Ascending aorta (tissue), 2 donors: ENCODE data around the gene IGIP. TPM values are rescaled to one million over a fixed set of nuclear protein-coding genes. Genes with fewer than 3 reads are reported as not detected.

Source experiments
- DNase-seq, 2 donors: peaks; one replicate each; pipeline ENCODE4 v3.0.0-alpha.2; 2019; ENCODE audit warnings: low spot score in 2 of 2
- H3K27ac ChIP-seq, 2 donors: fragments of 200-600 bp; sonication (generic); one replicate each; pipeline ENCODE4 v1.5.1; 2016 to 2017; ENCODE audit warnings: mild to moderate bottlenecking in 1 of 2
- H3K27me3 ChIP-seq: fragments of 200-600 bp; sonication (generic); one replicate; pipeline ENCODE4 v1.5.1; 2017
- H3K36me3 ChIP-seq, 2 donors: fragments of 200-600 bp; sonication (generic); one replicate each; pipeline ENCODE4 v1.5.1; 2016
- H3K4me1 ChIP-seq, 2 donors: fragments of 200-600 bp; sonication (generic); one replicate each; pipeline ENCODE4 v1.5.1; 2016 to 2017; ENCODE audit warnings: mild to moderate bottlenecking in 1 of 2
- H3K4me3 ChIP-seq, 2 donors: fragments of 200-600 bp; sonication (generic); one replicate each; pipeline ENCODE4 v1.5.1; 2016 to 2017; ENCODE audit warnings: mild to moderate bottlenecking in 1 of 2
- H3K9me3 ChIP-seq, 2 donors: fragments of 200-600 bp; sonication (generic); one replicate each; pipeline ENCODE4 v1.5.1; 2016
- intact Hi-C: fragments of 100-400 bp; cut with DNase I; formaldehyde crosslinking; loops from one replicate; pipeline ENCODE4 v1.15.1; 2023
- total RNA-seq: library from RNA; depleted of rRNA; stranded (reverse); fragments of >200 nt; gene quantifications from one replicate; pipeline ENCODE4 v1.1.0, GENCODE V29; 2016
- TF ChIP-seq, protein P1 (sequence below), 3 experiments: fragments of 200-600 bp in 2 of 3; fragments of 450-650 bp in 1 of 3; sonication (generic) in 2 of 3; IDR thresholded peaks; one replicate each; pipeline ENCODE4 v1.5.1; 2016 to 2019; ENCODE audit warnings: antibody characterized with exemption in 3 of 3, mild to moderate bottlenecking in 1 of 3, moderate library complexity in 1 of 3

Gene IGIP
- total RNA-seq, 1 donor from 2014 or later = 5.6 TPM

- H3K4me3 ChIP-seq = no peak overlapping the region
- TF ChIP-seq, protein P1, sequence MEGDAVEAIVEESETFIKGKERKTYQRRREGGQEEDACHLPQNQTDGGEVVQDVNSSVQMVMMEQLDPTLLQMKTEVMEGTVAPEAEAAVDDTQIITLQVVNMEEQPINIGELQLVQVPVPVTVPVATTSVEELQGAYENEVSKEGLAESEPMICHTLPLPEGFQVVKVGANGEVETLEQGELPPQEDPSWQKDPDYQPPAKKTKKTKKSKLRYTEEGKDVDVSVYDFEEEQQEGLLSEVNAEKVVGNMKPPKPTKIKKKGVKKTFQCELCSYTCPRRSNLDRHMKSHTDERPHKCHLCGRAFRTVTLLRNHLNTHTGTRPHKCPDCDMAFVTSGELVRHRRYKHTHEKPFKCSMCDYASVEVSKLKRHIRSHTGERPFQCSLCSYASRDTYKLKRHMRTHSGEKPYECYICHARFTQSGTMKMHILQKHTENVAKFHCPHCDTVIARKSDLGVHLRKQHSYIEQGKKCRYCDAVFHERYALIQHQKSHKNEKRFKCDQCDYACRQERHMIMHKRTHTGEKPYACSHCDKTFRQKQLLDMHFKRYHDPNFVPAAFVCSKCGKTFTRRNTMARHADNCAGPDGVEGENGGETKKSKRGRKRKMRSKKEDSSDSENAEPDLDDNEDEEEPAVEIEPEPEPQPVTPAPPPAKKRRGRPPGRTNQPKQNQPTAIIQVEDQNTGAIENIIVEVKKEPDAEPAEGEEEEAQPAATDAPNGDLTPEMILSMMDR (IDR thresholded peaks at IDR 0.05) = no peak
- no peaks in the 10 kb centered on the region for H3K36me3 ChIP-seq
- no peaks in the 10 kb centered on the region for H3K4me1 ChIP-seq
- intact Hi-C loops = no loop called here
- no peak for DNase-seq
- no peaks in the 10 kb centered on the region for H3K9me3 ChIP-seq
- no peak overlapping the region for H3K27ac ChIP-seq
- peaks cover 3% of the 10 kb centered on the region for H3K27me3 ChIP-seq
Observed at GRCh38 chr5:140162781-140163180, 37.0 kb downstream of the IGIP start.

DNA sequence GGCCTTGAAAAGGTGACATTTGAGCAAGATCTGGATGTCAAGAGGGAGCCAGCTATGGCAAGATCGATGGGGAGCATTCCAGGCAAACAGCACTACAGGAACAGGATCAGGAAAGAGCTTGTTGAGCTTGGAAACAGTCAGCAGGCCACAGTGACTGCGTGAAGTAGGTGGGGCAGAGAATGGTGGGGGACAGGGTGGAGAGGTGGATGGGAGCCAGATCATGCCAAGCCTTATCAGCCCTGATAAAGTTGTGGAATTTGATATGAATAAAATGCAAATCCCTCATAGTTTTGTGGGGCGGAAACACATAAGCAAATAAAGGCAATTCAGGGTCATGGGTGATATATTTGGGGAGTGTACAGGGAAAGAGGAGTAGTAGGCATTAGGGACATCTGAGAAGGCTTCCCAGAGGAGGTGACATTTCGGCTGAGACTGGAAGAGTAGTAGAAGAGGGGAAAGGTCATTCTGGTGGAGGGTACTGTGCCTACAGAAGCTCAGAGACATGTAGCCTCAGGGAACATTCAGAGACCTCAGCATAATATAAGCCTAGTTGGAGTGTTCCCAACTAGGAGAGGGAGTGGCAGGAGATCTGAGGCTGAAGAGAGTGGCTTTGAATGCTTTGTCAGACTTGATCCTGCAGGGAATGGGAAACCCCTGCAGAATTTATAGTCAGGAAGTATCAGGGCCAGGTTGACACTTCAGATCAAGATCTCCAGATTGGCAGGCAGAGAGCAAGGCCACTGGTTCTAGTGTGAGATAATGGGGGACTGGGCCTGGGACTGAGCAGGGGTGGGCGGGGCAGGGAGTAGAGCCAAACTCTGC, 39.6 kb downstream of the IGIP start:
- H3K27me3 ChIP-seq = peaks cover 3% of the 10 kb centered on the region
- TF ChIP-seq, protein P1 (IDR thresholded peaks at IDR 0.05) = no peak
- H3K4me3 ChIP-seq = no peak overlapping the region
- H3K9me3 ChIP-seq = no peaks in the 10 kb centered on the region
- peak overlapping the region in 1 of 2 donors; percentile 19 for H3K27ac ChIP-seq
- no peaks in the 10 kb centered on the region for H3K4me1 ChIP-seq
- no peaks in the 10 kb centered on the region for H3K36me3 ChIP-seq
- no peak for DNase-seq
- intact Hi-C loops = no loop called here

- Histone ChIP-seq H3K36me3 (no peaks in the 10 kb centered on the region), H3K27ac (no peak overlapping the region), H3K27me3 (peaks cover 3% of the 10 kb centered on the region), H3K9me3 (no peaks in the 10 kb centered on the region), H3K4me3 (no peak overlapping the region), H3K4me1 (no peaks in the 10 kb centered on the region)
- intact Hi-C loops = no loop called here
- TF ChIP-seq, protein P1 (IDR thresholded peaks at IDR 0.05) = no peak
- DNase-seq = no peak
Observed at GRCh38 chr5:140165923-140166270, 40.2 kb downstream of the IGIP start.

GRCh38 chr5:140166911-140167310, 41.2 kb downstream of the IGIP start:
- H3K4me1 ChIP-seq = no peaks in the 10 kb centered on the region
- no peak overlapping the region for H3K4me3 ChIP-seq
- intact Hi-C loops = no loop called here
- TF ChIP-seq, protein P1 (IDR thresholded peaks at IDR 0.05) = no peak
- no peaks in the 10 kb centered on the region for H3K9me3 ChIP-seq
- no peak for DNase-seq
- H3K27ac ChIP-seq = no peak overlapping the region
- no peaks in the 10 kb centered on the region for H3K36me3 ChIP-seq
- H3K27me3 ChIP-seq = no peaks in the 10 kb centered on the region

- intact Hi-C loops = no loop called here
- H3K4me3 ChIP-seq = no peak overlapping the region
- DNase-seq = no peak
- H3K9me3 ChIP-seq = no peaks in the 10 kb centered on the region
- H3K36me3 ChIP-seq = no peaks in the 10 kb centered on the region
- TF ChIP-seq, protein P1 (IDR thresholded peaks at IDR 0.05) = no peak
- no peaks in the 10 kb centered on the region for H3K4me1 ChIP-seq
- no peaks in the 10 kb centered on the region for H3K27me3 ChIP-seq
- H3K27ac ChIP-seq = no peak overlapping the region
Observed at GRCh38 chr5:140168371-140168770, 42.6 kb downstream of the IGIP start.
